HG02759 (cell line): ENCODE results near the gene ALG5.

Source experiments
- ATAC-seq: cut with Tn5 transposase; IDR thresholded peaks from one replicate; pipeline ENCODE4 v1.9.1; 2021; ENCODE audit warnings: mild to moderate bottlenecking, moderate library complexity; ENCODE audit not compliant: unreplicated experiment

ALG5 gene

DNA sequence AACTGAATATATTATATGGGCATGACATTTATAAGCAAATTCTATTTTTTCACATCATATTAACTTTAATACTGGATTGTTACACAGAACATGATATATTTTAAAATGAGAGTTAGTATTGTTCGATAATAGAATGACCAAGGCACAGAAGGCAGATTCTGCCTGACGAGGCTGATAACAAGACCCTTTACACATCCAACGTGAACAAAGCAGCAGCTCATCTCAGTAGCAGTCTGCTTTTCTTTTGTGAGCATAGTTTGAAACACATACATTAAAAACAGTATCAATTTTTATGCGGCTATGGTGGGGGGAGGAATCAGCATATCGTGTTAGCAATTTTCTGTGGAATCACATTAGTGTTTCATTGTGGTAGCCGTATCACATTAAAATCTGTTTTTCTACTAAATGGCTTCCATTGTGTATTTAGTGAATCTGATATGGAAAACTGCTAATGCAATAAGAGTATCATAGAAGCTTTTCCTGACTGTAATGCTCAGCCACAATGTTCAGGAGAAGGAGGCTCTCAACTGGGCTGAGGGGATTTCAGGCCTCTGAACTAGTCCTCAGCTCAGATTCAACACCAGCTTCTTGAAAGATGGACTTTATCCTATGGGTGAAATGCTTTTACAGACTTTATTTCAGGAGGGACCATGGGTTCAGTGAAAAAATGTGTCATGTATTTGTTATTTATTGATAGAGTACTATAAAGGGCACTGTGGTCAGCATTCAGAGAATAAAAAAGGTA, 83.1 kb downstream of the ALG5 start:
- ATAC-seq, result no peak

DNA sequence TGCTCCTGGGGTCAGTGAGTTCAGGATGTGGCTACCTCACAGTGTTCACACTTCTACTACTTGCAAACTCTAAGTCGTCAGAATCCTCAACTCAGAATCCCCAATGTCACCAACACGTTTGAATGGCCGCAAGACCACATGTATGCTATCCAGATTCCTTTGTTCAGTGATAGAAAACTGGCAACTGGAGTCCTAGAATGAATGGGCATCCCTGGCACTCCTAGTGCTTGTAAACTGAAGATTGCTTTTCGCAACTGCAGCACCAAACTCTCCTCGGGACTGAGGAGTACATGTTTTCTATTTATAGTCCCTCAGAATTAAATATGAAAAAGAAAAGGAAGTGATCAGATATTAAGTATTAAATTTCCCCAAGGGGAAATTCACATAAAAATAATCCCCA, 84.0 kb downstream of the ALG5 start:
- ATAC-seq, result no peak

DNA sequence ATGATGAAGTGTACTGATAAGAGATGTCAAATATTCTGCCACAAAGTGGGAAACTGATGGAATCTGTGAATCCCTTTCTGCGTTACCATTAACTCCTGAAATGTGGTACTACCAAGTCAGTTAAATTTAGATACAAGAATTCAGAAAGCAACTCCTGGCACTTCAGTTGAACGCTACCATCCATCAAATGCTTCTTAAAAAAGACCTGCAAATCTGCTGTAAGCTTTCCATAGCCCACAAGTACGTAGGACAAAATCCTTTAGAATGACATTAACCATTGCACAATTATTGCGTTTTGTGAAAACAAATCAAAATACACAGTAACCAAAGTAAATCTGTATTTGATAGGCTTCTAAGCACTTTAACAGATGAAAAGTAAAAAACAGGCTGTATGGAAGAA, 84.5 kb downstream of the ALG5 start:
- ATAC-seq, result no peak

DNA sequence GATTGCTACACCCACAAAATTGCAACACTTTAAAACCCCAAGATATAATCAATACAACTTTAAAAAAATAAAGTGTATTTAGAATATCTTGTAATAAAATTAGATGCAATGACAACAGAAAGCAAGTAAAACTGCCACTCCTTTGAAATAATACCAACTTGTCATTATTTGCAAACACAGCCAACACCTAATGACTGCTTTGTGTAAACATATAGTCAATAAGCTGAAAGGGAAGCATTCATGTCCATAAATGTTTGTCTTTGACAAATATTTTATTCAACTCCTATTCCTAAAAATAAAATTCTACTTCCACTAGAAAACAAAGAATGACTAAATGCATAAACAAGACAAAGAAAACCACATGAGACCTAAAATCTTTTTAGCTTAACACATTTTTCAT, 85.7 kb downstream of the ALG5 start:
- no peak for ATAC-seq

DNA sequence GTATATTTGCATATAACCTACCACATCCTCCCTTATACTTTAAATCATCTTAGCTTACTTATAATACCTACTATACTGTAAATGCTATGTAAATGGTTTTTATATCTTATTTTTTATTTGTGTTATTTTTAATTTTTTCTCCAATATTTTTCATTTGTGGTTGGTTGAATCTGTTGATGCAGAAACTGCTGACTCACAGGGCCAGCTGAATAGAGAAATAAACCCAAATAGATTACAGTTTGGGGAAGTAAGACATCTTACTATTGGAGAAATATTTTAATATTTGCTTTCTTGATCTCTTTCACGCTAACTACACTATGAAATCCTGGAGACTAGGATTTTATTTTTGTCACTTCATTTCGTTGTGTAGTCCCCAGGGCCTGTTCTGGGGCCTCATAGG, 86.2 kb downstream of the ALG5 start:
- ATAC-seq, result no peak

DNA sequence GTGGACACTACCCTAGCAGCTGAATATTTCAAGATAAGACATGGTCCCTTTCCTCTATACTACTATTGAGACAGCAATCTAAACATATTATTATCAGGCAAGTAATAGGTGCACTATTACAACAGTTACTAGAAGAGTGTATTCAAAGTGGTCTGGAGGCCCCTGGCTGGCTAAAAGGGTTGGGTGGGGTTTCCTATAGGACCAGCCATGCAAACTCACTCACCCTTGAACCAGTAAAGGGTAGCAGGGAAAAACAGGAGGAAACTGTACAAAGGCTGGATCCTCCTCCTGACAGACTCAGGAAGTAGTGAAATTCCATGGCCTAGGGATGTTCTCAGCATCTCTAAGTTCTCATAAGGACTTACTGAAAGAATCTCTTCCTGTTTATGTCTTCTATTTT, 86.8 kb downstream of the ALG5 start:
- no peak for ATAC-seq

DNA sequence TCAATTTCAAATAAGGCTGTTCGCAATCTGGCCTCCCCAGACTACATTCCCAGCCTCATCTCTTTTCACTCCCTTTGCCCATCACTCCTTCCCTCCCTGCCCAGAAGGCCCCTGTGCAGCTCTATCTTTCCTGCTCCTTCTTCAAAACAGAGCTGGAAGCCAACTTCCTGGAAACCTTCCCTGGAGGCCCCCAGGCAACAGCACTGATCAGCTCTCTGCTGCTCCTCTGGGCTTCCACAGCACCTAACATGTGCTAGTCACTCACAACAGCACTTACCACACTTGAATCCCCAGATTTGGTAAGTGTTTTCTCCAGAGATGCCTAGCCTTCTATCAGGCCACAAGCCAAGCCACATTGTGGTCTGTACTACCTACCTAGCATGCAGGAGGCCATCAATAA, 88.6 kb downstream of the ALG5 start:
- ATAC-seq, result no peak

DNA sequence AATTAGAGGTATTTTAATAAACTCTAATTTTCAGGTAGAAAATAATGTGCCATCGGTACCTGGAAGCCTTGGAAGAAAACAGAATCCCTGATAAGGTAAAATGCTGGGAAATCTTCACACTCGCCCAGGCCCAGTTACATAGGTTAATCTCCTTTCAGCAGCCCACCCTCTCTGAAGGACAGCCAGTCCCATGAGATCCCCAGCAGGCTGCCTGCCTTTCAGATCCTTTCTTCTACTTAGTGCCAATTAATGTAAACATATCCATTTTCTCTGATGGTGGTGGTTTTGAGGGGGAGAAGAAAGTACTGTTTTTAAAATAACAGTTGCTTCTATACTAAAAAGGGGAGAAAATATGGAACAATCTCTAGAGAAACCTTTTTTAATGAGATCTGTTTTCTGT, 91.3 kb downstream of the ALG5 start:
- no peak for ATAC-seq

DNA sequence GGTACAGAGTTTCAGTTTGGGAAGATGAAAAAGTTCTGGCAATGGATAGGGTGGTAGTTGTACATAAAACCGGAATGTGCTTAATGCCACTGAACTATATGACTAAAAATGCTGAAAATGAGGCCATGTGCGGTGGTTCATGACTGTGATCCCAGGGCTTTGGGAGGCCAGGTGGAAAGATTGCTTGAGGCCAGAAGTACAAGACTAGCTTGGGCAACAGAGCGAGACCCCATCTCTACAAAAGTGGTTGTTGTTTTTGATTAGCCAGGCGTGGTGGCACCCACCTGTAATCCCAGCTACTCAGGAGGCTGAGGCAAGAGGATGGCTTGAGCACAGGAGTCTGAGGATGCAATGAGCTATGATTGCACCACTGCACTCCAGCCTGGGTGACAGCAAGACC, 91.9 kb downstream of the ALG5 start:
- ATAC-seq, result no peak

DNA sequence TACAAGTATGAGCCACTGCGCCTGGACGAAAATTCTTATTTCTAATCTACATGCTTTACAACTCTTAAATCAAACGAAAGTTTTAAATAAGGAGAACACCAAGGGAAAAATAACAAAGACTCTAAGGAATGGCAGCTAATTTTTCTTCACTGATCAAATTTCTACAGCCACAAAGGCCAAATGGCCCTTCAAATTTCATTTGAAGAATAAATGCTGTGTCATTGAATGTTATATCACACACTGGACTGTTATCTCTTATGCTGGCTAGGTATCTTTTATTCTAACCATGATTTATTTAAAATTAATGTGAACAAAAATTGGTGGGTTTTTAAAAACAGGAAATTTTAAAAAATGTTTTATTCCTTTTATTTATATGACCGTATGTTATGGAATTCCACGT, 93.2 kb downstream of the ALG5 start:
- ATAC-seq, result no peak

DNA sequence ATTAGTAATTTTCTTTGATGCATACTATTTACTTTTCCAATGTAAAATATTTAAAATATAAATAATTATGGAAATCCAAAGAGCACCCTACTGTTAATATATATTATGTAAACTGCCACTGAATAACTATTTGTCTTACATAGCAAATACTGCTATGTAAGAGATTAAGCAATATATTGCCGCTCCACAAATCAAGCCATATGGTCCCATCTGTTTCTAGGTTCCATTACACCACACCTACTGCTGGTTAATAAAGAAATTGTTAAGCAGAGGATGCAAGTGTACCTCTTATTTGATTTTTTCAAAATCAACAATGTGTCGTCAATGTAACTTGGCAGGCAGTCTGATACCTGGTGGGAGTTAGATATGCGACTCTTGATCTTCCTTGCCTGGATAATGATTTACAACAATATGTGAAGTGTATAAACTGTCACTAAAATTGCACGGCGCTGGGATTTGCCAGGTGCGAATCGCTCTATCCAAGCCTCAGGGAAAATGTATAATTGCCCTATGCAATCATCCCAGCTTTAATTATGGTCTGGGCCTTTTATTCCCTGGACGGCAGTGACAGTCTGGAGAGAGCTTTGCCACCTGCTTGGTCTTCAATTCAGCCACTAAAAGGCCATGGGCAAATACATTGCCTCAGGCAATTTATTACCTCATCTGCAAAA, 95.1 kb downstream of the ALG5 start:
- no peak for ATAC-seq
